ENCODE measurements around the gene LCN2.

The LCN2 gene

GRCh38 chr9:128146591-128147120 lies 2.6 kb upstream of the LCN2 start:
- no peak for DNase-seq (ENCODE audit: low read depth in 2 of 3, low spot score in 2 of 3)

GRCh38 chr9:128148509-128149000 lies 698 bp upstream of the LCN2 start:
- no peak for DNase-seq (ENCODE audit: low read depth in 2 of 3, low spot score in 2 of 3)

DNA sequence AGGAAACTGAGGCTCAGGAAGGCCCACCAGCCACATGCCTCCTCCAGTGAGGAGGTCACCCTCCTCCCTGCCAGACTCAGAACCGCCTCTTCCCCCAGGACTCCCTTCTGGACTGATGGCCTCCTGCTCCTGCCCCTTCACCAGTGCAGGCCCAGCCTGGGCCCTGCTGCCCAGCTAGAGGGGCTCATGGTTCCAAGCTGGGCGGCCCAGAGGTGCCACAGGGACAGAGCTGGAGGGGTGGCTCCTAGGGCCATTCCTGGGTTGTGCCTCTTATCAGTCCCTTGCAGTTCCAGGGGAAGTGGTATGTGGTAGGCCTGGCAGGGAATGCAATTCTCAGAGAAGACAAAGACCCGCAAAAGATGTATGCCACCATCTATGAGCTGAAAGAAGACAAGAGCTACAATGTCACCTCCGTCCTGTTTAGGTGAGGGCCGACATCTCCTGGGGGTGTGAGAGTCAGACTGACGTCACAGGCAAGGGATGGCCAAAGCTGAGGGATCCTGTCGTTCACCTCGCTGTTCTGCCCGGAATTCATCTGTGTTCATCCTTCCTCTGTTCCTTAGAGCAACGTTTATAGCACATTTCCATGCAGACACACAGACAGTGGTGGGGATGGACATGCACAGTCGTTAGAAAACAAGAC lies 819 bp downstream of the LCN2 start:
- no peak for DNase-seq (ENCODE audit: low read depth in 2 of 3, low spot score in 2 of 3)

GRCh38 chr9:128150594-128151308 lies 1.5 kb downstream of the LCN2 start:
- no peak for DNase-seq (ENCODE audit: low read depth in 2 of 3, low spot score in 2 of 3)

DNA sequence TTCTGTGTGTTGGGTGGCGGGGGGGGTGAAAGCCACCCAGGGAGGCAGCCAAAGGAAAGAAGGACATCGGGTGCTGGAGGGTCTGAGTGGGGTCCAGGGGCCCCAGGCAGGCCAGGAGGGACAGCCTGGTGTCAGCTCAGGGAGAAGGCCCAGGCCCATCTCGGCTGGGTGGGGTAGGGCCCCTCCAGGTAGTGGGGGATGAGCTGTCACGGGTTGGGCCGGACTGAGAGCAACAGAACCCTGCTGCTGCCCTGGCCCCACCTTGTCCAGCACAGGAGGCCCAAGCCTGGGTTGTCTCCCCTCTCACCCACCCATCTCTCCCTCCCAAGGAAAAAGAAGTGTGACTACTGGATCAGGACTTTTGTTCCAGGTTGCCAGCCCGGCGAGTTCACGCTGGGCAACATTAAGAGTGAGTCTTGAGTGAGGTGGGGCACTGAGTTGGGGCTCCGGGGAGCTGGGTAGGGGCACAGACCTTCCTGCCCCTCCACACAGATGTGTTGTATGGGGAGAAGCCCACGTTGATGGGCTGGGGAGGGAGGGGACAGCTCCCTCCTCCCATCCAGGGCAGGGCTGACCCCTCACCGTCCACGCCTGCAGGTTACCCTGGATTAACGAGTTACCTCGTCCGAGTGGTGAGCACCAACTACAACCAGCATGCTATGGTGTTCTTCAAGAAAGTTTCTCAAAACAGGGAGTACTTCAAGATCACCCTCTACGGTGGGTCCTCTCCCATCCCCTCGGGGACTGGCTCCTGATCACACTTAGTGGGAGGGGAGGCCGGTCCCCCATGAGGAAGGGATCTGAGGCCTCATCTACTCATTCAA lies 2.3 kb downstream of the LCN2 start:
- DNase-seq (ENCODE audit: low read depth in 2 of 3, low spot score in 2 of 3) = no peak

DNA sequence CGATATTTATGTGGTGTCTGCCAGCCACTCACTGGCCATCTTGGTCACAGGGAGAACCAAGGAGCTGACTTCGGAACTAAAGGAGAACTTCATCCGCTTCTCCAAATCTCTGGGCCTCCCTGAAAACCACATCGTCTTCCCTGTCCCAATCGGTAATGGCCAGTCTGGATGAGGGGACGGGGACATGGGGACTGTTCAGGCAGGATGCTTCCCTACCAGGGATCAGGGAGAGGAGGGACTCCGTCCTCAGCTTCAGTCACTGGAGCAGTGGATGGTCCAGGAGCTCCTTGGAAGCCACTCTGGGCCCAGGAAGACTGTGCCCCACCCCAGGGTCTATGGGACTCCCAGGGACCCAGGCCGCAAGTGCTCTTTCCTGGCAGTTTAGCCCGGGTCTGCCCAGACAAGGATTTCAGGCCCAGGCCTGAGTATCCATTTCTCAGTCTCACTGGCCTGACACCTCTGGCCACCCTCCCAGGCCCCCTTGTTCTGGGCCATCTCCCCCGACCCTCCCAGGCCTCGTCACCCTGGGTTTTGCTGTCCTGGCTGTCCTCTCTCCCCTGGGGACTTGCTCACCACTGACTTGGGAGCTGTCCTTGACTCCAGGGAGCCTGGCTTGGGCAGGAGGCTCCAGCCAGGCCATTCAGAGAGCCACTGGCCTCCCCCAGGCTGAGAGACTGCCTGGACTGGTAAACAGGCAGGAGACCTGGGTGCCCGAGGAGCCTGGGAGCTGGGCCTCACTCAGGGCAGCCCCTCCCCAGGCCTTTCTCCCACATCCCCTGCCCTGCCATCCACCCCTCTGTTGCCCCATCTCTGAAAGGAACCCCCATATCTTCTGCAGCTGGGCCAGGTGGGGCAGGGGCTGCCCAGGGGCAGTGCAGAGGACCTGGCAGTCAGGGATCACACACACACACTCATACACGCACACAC lies 3.1 kb downstream of the LCN2 start:
- no peak for DNase-seq (ENCODE audit: low read depth in 2 of 3, low spot score in 2 of 3)

GRCh38 chr9:128153060-128153946 lies 4.0 kb downstream of the LCN2 start:
- no peak for DNase-seq (ENCODE audit: low read depth in 2 of 3, low spot score in 2 of 3)

DNA sequence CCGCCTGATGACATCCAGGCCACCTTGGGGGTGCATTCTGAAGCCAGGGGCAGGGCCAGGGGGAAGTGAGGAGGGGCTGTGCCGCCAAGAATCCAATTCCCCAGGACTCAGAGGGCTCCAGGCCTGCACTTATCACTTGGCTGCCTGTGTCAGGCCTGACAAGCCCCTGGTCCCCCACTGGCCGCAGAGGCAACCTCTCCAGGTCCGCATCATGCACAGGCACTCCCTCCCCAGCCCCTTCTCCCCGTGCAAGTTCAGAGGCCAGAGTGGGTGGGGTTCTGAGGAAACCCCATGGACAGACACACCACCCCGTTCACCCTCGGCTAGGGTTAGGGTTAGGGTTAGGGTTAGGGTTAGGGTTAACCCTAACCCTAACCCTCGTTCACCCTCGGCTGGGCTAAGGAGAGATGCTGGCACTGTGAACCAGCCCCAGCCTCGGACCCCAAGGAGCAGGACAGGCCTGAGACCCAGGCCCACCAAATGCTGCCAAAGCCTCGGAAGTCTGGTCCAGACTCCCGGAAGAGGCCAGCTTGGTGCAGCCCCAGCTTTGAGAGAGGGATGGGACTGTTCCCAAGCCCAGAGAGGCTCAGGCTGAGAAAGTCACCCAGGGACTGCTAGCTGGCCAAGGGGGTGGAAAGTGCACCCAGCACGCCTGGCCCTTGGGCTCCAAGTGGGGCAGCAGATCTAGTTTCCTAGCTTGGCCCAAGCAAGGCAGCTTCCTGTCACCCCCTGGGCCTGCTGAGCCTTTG lies 4.9 kb downstream of the LCN2 start:
- DNase-seq (ENCODE audit: low read depth in 2 of 3, low spot score in 2 of 3) = no peak

GRCh38 chr9:128155736-128156500 lies 6.7 kb downstream of the LCN2 start:
- no peak for DNase-seq (ENCODE audit: low read depth in 2 of 3, low spot score in 2 of 3)

GRCh38 chr9:128159522-128159783 lies 10.2 kb downstream of the LCN2 start:
- peak in 1 of 3 experiments; percentile 18 for DNase-seq (ENCODE audit: low read depth in 2 of 3, low spot score in 2 of 3)

DNA sequence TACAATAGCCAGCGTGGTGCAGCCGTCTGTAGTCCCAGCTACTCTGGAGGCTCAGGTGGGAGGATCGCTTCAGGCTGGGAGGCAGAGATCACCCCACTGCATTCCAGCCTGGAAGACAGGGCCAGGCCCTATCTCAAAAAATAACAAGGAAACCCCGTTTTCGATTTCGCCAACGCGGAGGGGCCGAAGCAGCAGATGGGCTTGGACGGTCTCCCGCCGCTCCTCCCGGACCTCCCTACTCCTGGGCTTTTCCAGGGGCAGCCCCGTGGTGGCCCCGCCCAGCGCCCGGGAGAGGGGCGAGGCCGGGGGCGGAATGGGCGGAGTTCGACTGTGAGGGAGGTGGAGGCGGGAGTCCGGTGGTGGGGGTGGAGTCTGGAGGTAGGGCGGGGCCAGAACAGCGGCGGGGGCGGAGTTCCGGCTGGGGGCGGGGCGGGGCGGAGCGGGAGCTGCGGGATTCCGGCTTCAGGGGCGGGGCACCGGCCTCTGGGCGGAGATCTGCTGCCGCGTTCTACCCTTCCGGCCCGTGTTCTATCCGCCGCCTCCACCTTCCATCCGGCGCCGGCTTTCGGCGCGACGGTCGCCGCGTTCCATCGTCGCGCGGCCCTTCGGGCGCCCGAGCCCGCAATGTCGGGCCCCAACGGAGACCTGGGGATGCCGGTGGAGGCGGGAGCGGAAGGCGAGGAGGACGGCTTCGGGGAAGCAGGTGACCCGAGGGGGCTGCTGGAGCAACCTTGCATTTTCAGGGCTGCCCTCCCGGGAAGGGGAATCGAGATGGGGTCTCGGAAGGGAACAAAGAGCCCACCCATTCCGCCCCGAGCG lies 10.7 kb downstream of the LCN2 start, which contains the start of gene BBLN:
Gene BBLN, plus strand, starts transcription at position 482 of the 819 bp plus-strand sequence. Its CDS starts 143 bp downstream, at position 625.
- DNase-seq (ENCODE audit: low read depth in 2 of 3, low spot score in 2 of 3) = peak; percentile 88 to 95 (median 90)

GRCh38 chr9:128160603-128160987 lies 11.3 kb downstream of the LCN2 start:
- DNase-seq (ENCODE audit: low read depth in 2 of 3, low spot score in 2 of 3) = peak; percentile 20 to 49 (median 42)

- no peak for DNase-seq (ENCODE audit: low read depth in 2 of 3, low spot score in 2 of 3)
Measured at GRCh38 chr9:128161215-128161902, 12.1 kb downstream of the LCN2 start.

DNA sequence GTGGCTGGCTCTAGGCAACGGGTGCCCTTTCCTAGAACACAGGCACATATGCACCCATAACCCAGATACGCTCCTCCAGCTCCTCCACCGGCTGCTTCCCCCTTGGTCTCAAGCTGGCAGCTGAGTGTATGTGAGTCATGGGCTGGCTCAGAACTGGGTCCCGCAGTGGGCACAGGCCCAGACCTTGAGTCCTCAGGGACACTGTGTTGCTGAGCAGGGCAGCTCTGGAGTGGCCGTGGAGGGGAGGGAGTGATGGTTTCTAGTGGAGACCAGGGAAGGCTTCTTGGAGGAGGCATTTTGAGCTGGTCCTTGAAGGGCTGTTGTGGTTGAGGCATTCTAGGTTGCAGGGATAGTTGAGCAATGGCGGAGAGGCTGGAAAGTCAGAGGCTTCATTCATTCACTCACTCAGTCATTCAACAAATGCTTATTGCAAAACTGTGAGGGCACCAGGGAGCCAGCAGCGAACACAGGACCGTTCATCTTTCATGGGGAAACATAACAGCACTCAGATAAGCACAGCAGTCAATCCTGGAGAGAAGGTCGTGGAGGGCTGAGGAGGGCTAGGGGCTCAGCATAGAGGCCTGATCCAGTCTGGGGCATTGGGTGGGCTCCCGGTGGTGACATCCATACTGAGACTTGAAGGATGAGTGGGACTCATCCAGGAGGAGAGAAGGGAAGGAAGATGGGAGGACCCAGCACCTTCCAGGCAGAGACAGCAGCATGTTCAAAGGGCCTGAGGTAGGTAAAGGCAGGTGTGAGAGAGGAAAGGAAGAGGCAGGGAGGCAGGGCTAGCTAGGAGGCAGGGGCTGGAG lies 13.2 kb downstream of the LCN2 start:
- DNase-seq (ENCODE audit: low read depth in 2 of 3, low spot score in 2 of 3) = no peak

DNA sequence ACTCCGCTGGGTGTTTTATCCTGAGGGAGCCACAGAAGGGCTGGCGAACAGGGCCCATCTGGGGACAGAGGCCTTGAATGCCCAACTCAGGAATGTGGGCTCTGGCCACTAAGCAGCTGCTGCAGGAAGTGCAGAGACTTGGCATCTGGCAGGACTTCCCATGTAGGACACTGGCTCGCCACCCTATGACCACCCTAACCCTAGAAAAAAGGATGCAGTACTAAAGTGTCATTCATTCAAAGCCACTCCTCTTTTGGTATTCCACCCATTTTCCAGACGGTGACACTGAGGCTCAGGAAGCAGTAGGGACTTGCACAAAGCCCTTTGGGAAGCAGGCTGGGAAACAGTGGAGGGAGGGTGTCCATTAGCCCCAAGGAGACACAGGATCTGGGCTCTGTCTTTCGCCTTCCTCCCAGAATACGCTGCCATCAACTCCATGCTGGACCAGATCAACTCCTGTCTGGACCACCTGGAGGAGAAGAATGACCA lies 13.8 kb downstream of the LCN2 start:
- no peak for DNase-seq (ENCODE audit: low read depth in 2 of 3, low spot score in 2 of 3)

Data from activated CD8-positive, alpha-beta memory T cell treated with anti-CD3 and anti-CD28 coated beads for 48 hours (primary cell).